Ectodermal cell (in vitro differentiated cells): Measurements from ENCODE around the gene CALCOCO1.
A peak's percentile ranks its signal among the peaks of the same experiment; 100 is the strongest.

Experiments used
- H3K27ac ChIP-seq: 2 replicates; pipeline ENCODE4 v1.7.0; 2013; ENCODE audit warnings: mild to moderate bottlenecking, low read depth, low read length; ENCODE audit not compliant: insufficient read depth, poor library complexity, severe bottlenecking
- H3K27me3 ChIP-seq: 2 replicates; pipeline ENCODE4 v1.7.0; 2013; ENCODE audit warnings: mild to moderate bottlenecking, low read length; ENCODE audit not compliant: insufficient read depth, control insufficient read depth, poor library complexity, severe bottlenecking
- H3K36me3 ChIP-seq: one replicate; pipeline ENCODE4 v1.7.0; 2013; ENCODE audit warnings: low read length; ENCODE audit not compliant: control insufficient read depth, insufficient read depth
- H3K4me1 ChIP-seq: one replicate; pipeline ENCODE4 v1.7.0; 2013; ENCODE audit warnings: low read length; ENCODE audit not compliant: control insufficient read depth, insufficient read depth
- H3K4me3 ChIP-seq: 2 replicates; pipeline ENCODE4 v1.7.0; 2013; ENCODE audit warnings: low read depth, low read length, control low read depth; ENCODE audit not compliant: insufficient read depth
- H3K9me3 ChIP-seq: 2 replicates; pipeline ENCODE4 v1.7.0; 2013; ENCODE audit warnings: mild to moderate bottlenecking, low read length, moderate library complexity; ENCODE audit not compliant: control insufficient read depth
- WGBS, 2 experiments: methylation state at CpG; one replicate each; pipeline ENCODE4 v1.1.7; 2013; ENCODE audit warnings: missing lambda C conversion rate in 2 of 2; 5-methylcytosine and 5-hydroxymethylcytosine counted together

CALCOCO1 gene

DNA sequence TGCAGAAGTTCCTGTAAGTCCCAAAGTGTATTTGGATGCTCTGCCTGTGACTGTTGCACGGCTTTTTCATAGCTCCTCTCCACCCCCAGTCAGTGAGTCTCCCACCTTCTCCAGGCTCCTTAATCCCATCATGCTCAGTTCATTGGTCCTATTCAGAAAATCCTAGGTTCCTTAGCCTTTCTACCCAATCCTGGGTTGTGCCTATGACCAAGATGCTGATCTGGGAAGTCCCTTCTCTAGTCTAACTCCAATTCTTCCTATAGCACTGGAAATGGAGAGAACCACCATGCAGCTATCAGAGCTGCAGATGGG, 16.8 kb upstream of the CALCOCO1 start:
- no peaks in the 10 kb centered on the region for H3K9me3 ChIP-seq
- 70 to 91% methylated on average over 1 of the region's 1 CpG for WGBS, 2 experiments
- peaks cover 91% of the 10 kb centered on the region for H3K27me3 ChIP-seq
- H3K36me3 ChIP-seq, result no peaks in the 10 kb centered on the region
- peaks cover 30% of the 10 kb centered on the region for H3K4me1 ChIP-seq
- no peak overlapping the region for H3K27ac ChIP-seq
- no peak overlapping the region for H3K4me3 ChIP-seq

- no peak overlapping the region for H3K27ac ChIP-seq
- peaks cover 34% of the 10 kb centered on the region for H3K4me1 ChIP-seq
- H3K4me3 ChIP-seq, result no peak overlapping the region
- H3K9me3 ChIP-seq, result no peaks in the 10 kb centered on the region
- peaks cover 91% of the 10 kb centered on the region for H3K27me3 ChIP-seq
- no peaks in the 10 kb centered on the region for H3K36me3 ChIP-seq
- 36 to 39% methylated on average over 16 of the region's 16 CpGs for WGBS, 2 experiments
Observed at GRCh38 chr12:53743266-53744129, 16.2 kb upstream of the CALCOCO1 start.

DNA sequence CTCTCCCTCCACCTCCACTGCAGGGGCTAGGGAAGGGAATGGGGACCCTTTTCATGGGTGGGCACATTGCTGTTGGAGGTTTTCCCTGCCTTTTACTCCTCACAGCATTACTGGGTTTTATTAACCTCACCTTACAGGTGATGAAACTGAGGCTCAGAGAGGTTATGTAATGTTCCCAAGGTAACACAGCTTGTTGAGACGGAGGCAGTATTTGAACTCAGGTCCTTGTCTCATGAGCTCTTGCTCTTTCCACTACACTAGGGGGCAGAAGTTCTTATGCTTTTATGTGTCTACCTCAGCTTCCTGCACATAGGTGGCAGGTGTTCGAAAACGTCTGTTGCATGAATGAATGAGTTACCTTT, 12.9 kb upstream of the CALCOCO1 start:
- Histone ChIP-seq H3K4me3 (peak overlapping the region; percentile 18), H3K9me3 (no peaks in the 10 kb centered on the region), H3K27me3 (peaks cover 95% of the 10 kb centered on the region), H3K36me3 (no peaks in the 10 kb centered on the region), H3K4me1 (peaks cover 25% of the 10 kb centered on the region), H3K27ac (no peak overlapping the region)
- 94 to 95% methylated on average over 3 of the region's 3 CpGs for WGBS, 2 experiments

DNA sequence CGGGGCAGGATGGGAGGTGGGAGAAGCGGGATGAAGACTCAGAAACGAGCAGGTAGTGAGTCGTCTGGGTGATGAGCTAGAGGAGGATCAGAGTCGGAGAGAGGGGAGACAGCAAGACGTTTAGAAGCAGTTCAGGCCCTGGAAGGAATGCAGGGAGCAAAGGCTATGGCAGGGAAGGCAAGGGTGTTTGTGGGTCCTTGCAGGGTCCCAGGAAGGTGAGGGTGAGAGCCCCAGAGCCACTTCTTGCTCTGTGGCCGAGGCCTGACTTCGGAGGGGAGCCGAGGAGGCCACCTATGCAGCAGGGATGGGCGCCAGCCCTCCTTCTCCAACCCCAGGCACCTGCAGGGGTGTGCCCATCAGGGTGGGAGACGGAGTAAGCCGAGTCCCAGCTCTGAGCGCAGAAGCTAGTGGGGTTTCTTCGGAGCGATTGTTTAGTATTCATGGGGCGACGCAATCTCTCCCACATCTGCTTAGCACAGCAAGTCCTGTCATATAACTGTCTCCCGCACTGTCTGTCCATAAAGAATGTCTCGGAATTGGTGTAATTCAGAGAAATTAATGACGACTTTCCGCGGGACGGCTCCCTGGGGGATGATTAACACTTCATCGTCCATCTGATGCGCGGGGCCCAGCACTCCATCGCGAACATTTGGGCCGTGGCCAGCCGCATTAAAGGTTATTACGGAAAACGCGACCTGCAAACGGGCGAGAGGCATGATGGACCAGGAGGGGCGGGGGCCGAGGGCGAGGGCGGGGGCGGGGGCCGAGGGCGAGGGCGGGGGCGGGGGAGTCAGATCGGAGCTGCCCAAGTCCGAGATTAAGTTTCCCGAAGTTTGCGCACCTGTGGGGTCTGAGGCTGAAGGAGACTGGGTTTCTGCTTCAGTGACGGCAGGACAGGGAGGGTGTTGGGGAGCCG, 12.2 kb upstream of the CALCOCO1 start:
- H3K4me1 ChIP-seq, result peaks cover 25% of the 10 kb centered on the region
- peak overlapping the region; percentile 18 for H3K4me3 ChIP-seq
- no peak overlapping the region for H3K27ac ChIP-seq
- H3K27me3 ChIP-seq, result peaks cover 93% of the 10 kb centered on the region
- no peaks in the 10 kb centered on the region for H3K36me3 ChIP-seq
- H3K9me3 ChIP-seq, result no peaks in the 10 kb centered on the region
- 6 to 7% methylated on average over 44 to 50 of the region's 50 CpGs for WGBS, 2 experiments

DNA sequence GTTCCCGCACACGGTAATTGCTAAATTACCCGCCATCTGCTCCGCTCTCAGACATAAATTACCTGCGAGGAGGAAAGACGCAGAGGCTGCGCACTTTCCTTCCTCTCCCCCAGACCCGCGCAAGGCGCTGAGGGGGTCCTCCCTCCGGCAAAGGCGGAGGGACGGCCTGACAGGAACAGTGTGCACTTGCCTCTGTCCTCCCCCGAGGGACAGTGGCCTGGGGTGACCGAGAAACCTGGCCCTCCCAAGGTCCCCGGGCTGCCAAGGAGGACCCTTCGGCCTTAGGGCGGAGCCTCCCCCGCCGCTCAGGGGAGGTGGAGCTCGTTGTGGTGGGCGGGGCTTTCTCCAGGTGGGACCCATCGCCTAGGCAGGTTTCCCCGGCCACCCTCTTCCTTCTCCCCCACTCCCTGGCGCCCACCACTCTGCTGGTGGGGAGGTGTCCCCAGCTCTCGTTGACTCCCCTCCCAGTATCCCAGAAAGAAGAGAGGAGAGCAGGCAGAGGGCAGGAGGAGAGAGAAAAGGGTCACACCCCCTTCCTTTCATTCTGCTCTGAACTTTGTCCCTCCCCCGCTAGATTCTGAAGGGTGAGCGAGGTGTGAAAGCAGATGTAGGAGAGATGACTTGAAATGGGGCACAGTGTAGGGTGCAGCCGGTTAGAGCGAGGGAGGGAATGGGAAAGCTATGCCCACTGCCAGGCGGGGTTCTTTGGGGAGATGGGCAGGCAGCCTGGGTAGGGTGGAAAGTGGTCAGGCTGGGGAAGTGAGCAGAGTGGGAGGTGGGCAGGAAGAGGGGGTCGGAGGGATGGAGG, 11.4 kb upstream of the CALCOCO1 start:
- peaks cover 93% of the 10 kb centered on the region for H3K27me3 ChIP-seq
- H3K27ac ChIP-seq, result no peak overlapping the region
- WGBS, 2 experiments, result 4% methylated on average over 30 to 32 of the region's 32 CpGs
- peaks cover 25% of the 10 kb centered on the region for H3K4me1 ChIP-seq
- H3K36me3 ChIP-seq, result no peaks in the 10 kb centered on the region
- no peaks in the 10 kb centered on the region for H3K9me3 ChIP-seq
- peak overlapping the region; percentile 29 for H3K4me3 ChIP-seq

GRCh38 chr12:53737951-53738405, 10.7 kb upstream of the CALCOCO1 start:
- peaks cover 94% of the 10 kb centered on the region for H3K27me3 ChIP-seq
- H3K9me3 ChIP-seq, result no peaks in the 10 kb centered on the region
- no peaks in the 10 kb centered on the region for H3K36me3 ChIP-seq
- 32 to 33% methylated on average over 14 of the region's 14 CpGs for WGBS, 2 experiments
- no peak overlapping the region for H3K27ac ChIP-seq
- peaks cover 25% of the 10 kb centered on the region for H3K4me1 ChIP-seq
- H3K4me3 ChIP-seq, result no peak overlapping the region

DNA sequence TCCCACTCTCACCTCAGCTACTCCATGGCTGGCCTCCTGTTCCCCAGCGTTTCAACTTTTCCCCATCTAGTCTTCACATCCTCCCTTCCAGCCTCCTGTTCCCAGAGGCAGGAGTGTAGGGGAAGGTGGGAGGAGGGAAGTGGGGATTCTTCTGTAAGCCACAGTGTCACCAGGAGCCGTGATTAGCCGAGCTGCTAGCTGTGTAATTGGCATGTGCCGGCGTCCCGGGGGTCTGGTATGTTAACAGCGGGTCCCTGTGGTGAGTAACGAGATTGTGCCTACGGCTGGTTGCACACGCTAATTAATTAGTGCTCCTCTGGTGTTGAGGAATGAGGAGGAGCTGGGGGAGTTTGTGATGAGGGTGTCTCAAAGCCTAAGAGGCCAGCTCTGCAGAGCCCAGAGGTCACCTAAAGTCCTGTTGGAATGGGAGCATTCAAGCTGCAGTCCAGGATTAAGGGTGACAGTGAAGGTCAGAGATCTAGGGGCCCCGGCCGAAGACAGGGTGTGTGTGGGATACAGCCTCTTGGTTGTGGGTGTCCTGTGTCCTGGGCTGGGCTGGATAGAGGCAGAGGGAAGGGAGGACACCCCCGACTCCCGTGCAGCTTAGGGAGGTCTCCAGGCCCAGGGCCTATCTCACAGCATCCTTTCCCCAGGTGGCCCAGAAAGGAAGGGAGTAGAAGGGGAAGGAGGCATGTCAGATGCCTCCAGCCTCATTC, 10.0 kb upstream of the CALCOCO1 start:
- Histone ChIP-seq H3K27ac (no peak overlapping the region), H3K4me1 (peaks cover 25% of the 10 kb centered on the region), H3K36me3 (no peaks in the 10 kb centered on the region), H3K9me3 (no peaks in the 10 kb centered on the region), H3K27me3 (peaks cover 89% of the 10 kb centered on the region), H3K4me3 (no peak overlapping the region)
- 81% methylated on average over 13 of the region's 14 CpGs for WGBS, 2 experiments

DNA sequence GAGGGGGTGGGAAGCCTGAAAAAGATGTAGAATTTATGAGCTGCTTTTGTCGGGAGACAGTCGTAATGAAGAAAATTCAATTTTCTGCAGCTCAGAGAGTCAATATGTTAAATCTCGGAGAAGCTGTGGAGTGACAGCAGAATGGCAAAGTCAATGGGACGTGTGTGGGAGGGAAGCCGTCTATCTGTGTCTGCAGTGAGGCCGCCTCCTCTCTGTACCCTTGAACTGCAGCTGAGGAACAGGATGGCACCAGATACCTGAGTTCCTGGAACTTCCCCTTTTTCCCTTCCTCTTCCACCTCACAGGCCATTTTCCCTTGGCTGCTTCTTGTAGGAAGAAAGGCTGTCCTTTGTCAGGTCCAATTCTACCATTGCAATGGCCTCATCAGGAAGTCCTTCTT, 9.3 kb upstream of the CALCOCO1 start:
- Histone ChIP-seq H3K4me1 (peaks cover 25% of the 10 kb centered on the region), H3K9me3 (no peaks in the 10 kb centered on the region), H3K27me3 (peaks cover 85% of the 10 kb centered on the region), H3K27ac (no peak overlapping the region), H3K4me3 (no peak overlapping the region), H3K36me3 (no peaks in the 10 kb centered on the region)
- 91% methylated on average over 6 of the region's 6 CpGs for WGBS, 2 experiments

DNA sequence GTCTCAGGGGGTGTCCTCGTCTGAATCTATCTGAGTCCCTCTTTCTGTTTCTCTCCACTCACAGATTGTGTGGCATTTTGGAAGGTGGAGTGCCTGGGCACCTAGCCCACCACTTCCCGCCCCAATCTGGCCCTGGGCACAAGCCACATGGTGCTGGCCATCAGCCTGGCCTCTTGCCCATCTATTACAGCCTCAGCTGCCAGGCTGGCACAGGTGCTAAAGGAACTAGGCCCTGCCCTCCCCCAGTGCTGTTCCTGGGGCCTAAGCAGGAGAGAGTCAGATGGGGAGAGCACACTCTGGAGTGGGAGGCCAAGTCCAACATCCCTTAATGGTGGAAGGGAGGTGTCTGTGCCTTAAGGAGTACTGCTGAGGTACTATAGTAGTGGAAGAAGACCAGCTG, 8.3 kb upstream of the CALCOCO1 start:
- Histone ChIP-seq H3K27me3 (peaks cover 75% of the 10 kb centered on the region), H3K4me3 (no peak overlapping the region), H3K27ac (no peak overlapping the region), H3K9me3 (no peaks in the 10 kb centered on the region), H3K4me1 (peaks cover 25% of the 10 kb centered on the region), H3K36me3 (no peaks in the 10 kb centered on the region)
- WGBS, 2 experiments, result 75 to 87% methylated on average over 2 of the region's 2 CpGs
